Skeletal muscle tissue (tissue), 4 donors: ENCODE data around the gene ARAP2. TPM values are rescaled to one million over a fixed set of nuclear protein-coding genes. Genes with fewer than 3 reads are reported as not detected.

Source experiments
- H3K27ac ChIP-seq: one replicate; pipeline ENCODE4 v1.7.0; 2013; ENCODE audit warnings: mild to moderate bottlenecking, low read depth, low read length, inconsistent platforms
- H3K27me3 ChIP-seq, 3 donors: one replicate each; pipeline ENCODE4 v1.7.0; 2013; ENCODE audit warnings: low read length in 3 of 3; ENCODE audit not compliant: control insufficient read depth in 3 of 3, insufficient read depth in 3 of 3
- H3K36me3 ChIP-seq, 3 donors: one replicate each; pipeline ENCODE4 v1.7.0; 2013; ENCODE audit warnings: low read length in 3 of 3; ENCODE audit not compliant: control insufficient read depth in 3 of 3, insufficient read depth in 3 of 3
- H3K4me1 ChIP-seq, 3 donors: one replicate each; pipeline ENCODE4 v1.7.0; 2013; ENCODE audit warnings: low read length in 3 of 3, mild to moderate bottlenecking in 3 of 3; ENCODE audit not compliant: control insufficient read depth in 3 of 3, insufficient read depth in 3 of 3
- H3K4me3 ChIP-seq, 3 donors: one replicate each; pipeline ENCODE4 v1.7.0; 2013; ENCODE audit warnings: low read length in 3 of 3
- H3K9ac ChIP-seq, 3 donors: one replicate each; pipeline ENCODE4 v1.7.0; 2013; ENCODE audit warnings: low read length in 3 of 3, mild to moderate bottlenecking in 3 of 3, moderate library complexity in 2 of 3, low read depth in 1 of 3
- H3K9me3 ChIP-seq, 3 donors: one replicate each; pipeline ENCODE4 v1.7.0; 2013; ENCODE audit warnings: low read length in 3 of 3; ENCODE audit not compliant: control insufficient read depth in 3 of 3
- total RNA-seq: library from RNA; depleted of rRNA; stranded (reverse); fragments of >200 nt; gene quantifications from one replicate; pipeline ENCODE4 v1.2.3, GENCODE V29; 2014
- donor health status: Osteomylitis.

Gene ARAP2, protein sequence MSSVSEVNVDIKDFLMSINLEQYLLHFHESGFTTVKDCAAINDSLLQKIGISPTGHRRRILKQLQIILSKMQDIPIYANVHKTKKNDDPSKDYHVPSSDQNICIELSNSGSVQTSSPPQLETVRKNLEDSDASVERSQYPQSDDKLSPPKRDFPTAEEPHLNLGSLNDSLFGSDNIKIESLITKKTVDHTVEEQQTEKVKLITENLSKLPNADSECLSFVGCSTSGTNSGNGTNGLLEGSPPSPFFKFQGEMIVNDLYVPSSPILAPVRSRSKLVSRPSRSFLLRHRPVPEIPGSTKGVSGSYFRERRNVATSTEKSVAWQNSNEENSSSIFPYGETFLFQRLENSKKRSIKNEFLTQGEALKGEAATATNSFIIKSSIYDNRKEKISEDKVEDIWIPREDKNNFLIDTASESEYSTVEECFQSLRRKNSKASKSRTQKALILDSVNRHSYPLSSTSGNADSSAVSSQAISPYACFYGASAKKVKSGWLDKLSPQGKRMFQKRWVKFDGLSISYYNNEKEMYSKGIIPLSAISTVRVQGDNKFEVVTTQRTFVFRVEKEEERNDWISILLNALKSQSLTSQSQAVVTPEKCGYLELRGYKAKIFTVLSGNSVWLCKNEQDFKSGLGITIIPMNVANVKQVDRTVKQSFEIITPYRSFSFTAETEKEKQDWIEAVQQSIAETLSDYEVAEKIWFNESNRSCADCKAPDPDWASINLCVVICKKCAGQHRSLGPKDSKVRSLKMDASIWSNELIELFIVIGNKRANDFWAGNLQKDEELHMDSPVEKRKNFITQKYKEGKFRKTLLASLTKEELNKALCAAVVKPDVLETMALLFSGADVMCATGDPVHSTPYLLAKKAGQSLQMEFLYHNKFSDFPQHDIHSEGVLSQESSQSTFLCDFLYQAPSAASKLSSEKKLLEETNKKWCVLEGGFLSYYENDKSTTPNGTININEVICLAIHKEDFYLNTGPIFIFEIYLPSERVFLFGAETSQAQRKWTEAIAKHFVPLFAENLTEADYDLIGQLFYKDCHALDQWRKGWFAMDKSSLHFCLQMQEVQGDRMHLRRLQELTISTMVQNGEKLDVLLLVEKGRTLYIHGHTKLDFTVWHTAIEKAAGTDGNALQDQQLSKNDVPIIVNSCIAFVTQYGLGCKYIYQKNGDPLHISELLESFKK (N-terminal part only)
- 2.6 TPM for total RNA-seq

DNA sequence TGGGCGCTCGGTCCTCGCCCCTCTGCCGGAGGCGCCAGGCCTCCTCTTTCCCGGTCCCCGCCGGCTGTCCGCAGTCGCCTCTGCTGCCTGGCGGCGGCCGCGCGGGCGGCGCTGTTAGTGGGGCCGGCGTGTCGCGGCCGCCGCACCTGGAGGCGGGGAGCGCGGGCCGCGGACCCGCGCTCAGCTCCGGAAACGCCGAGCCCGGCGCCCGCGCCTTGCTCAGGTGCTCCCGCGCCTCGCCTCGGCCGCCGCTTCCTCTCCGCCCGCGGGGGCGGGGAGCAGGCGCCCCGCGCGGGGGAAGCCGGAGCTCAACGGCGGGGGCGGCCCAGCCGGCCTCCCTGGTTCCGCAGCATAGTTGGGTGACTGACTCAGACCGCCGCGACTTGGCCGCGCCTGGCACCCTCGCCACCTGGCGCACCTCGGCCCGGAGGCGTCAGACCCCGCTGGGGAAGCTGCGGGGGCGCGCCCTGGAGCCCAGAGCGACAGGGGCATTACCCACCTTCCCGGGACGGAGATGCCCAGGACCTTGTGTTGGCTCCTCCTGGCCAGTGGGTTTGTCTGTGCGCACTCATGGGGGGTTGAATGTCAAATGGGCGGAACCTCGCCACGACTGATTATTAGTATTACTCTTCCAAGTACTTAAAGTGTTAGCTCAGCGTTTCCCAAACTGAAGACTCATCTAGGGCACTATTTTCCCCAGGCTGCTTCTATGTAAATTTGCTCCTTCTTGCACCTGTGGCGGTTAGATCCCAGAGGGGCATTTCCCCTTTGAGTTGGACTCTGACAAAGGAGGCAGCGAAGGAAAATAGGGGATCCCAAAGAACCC is at the start of gene ARAP2:
ARAP2 (minus strand) TSS at position 258 of the 826 bp plus-strand sequence. CDS start 15,028 bp downstream, outside the sequence.
- Histone ChIP-seq H3K27me3 (peaks cover 0 to 3% (median 0%) of the 10 kb centered on the region in 3 donors), H3K9me3 (no peaks in the 10 kb centered on the region), H3K4me3 (peak within 1 kb of the TSS; percentile 61 to 69 (median 67)), H3K4me1 (no peaks in the 10 kb centered on the region), H3K36me3 (no peaks in the 10 kb centered on the region), H3K9ac (peak within 1 kb of the TSS; percentile 0 to 67 (median 66)), H3K27ac (peak within 1 kb of the TSS; percentile 66)

DNA sequence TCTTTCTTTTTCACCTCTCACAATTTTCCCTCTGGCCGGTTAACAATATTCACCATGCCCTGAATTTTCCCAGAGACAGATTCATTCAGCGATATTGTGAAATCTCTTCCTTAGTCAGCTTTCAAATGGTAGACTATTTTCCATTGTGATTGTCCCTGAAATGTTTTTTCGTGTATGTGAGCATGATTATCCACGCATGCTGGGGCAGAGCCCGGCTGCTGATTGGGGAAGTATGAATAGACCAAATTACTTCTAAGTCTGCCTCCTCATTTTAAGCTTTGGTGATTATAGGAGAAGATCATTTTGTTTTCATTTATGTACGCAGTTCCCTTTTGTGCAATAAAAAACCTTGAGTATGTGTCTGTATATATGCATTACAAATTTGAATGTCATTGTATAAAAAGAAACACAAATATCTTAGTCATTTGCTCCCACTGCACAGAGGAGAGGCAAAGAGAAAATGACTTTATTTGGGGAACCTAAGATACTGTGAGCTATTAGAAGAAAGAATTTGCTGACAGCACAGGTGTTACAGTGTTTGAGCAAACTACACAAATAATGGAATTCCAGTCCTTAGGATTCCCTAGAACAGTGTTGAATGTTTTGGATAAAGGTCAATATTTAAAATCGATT is 48.4 kb upstream of the ARAP2 start:
- Histone ChIP-seq H3K27me3 (no peaks in the 10 kb centered on the region), H3K36me3 (no peaks in the 10 kb centered on the region), H3K4me1 (no peaks in the 10 kb centered on the region), H3K9me3 (no peaks in the 10 kb centered on the region), H3K9ac (no peak overlapping the region), H3K27ac (no peak overlapping the region), H3K4me3 (no peak overlapping the region)

DNA sequence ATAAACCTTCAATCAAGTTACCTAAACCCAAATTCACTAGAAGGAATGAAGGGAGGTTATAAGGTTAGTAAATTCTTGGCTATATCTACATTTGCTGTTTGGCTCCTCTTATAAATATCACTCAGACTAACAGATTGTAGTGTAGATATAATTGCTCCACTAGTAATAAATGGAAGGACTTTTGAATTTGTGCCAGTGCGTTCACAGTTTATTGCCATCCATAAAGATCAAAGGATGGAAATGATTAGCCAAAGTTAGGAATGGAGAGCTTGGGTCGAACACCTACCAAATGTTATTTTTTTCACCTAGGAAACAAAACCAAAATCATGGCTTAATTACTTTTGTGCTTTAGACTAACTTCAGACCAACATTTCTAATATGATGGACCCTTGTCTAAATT is 46.3 kb upstream of the ARAP2 start:
- H3K9ac ChIP-seq, result no peak overlapping the region
- no peaks in the 10 kb centered on the region for H3K27me3 ChIP-seq
- H3K9me3 ChIP-seq, result no peaks in the 10 kb centered on the region
- no peak overlapping the region for H3K4me3 ChIP-seq
- H3K27ac ChIP-seq, result no peak overlapping the region
- no peaks in the 10 kb centered on the region for H3K4me1 ChIP-seq
- no peaks in the 10 kb centered on the region for H3K36me3 ChIP-seq

DNA sequence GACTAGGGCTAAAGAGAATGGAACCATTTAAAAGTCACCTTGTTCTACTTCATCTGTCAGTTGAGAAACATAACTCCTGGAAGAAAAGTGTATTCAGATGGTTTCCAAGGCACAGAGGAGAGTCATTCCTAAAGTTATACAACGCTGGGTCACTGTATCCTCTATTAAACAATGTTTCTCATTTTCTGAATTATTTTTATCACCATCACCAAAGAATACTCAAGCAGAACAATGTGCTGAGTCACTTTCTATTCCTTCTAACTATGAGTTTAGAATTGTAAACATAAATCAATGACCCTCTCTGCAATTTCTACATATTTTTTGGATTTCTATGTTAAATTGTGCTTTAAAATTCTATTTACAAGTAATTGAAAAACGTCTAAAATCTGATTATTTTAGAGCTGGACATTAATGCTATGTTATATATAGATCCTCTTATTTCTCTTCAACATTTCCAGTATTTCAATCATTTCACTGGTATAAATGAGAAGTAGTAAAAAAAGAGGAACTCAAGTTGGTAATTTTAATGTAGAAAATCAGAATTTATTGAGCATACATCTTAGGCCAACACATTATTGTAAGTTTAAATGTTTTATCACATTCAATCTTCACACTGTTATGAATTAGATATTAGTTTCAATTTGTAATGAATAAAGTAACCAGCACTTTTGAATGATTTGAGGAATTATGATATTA is 44.6 kb upstream of the ARAP2 start:
- Histone ChIP-seq H3K4me3 (no peak overlapping the region), H3K9ac (no peak overlapping the region), H3K27ac (no peak overlapping the region), H3K9me3 (no peaks in the 10 kb centered on the region), H3K36me3 (no peaks in the 10 kb centered on the region), H3K27me3 (no peaks in the 10 kb centered on the region), H3K4me1 (no peaks in the 10 kb centered on the region)

DNA sequence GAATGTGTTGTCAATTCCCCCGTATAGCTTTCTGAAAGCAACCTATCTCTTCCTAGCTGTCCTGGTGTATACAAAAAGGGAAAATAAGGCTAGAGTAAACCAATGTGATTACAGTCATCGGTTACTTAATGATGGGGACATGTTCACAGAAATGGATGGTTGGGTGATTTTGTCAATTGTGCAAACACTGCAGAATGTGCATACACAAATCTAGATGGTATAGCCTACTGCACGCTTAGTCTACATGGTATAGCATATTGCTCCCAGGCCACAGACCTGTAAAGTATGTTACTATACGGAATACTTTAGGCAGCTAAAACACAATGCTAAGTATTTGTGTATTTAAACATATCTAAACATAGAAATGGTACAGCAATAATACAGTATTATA is 42.2 kb upstream of the ARAP2 start:
- no peak overlapping the region for H3K4me3 ChIP-seq
- no peaks in the 10 kb centered on the region for H3K27me3 ChIP-seq
- no peaks in the 10 kb centered on the region for H3K9me3 ChIP-seq
- no peak overlapping the region for H3K27ac ChIP-seq
- no peaks in the 10 kb centered on the region for H3K4me1 ChIP-seq
- no peak overlapping the region for H3K9ac ChIP-seq
- H3K36me3 ChIP-seq, result no peaks in the 10 kb centered on the region

DNA sequence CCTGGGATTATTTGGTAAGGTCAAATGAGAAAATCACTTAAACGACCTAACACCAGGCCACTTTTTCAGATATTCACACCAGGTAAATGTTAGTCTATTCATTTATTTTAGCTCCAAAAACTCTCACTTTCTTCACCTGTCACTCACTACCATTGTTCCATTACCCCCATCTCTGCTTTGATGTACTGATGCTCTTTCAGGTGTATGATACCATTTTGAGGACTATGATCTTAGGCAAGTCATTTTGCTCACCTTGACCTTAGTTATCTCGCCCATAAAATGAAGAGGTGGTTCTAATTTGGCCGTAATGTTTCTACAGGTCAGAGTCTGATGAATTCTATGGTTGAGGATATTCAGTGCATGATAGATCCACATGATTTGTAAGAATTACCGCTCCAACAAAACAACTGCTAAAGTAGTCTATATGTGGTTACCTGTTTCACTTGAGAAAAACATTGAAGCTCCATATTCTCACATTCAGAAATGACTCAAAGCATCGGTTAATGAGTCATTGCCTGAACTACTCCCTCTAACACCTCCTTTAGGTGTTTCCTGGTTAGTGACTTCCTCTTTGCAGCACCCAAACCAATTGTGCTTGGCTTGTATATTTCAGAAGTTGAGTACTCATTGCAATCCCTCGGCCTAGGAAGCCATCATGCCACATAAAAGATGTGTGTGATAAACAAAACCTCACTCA is 41.6 kb upstream of the ARAP2 start:
- no peak overlapping the region for H3K27ac ChIP-seq
- no peaks in the 10 kb centered on the region for H3K27me3 ChIP-seq
- no peak overlapping the region for H3K9ac ChIP-seq
- H3K4me3 ChIP-seq, result no peak overlapping the region
- no peaks in the 10 kb centered on the region for H3K4me1 ChIP-seq
- H3K9me3 ChIP-seq, result no peaks in the 10 kb centered on the region
- no peaks in the 10 kb centered on the region for H3K36me3 ChIP-seq

DNA sequence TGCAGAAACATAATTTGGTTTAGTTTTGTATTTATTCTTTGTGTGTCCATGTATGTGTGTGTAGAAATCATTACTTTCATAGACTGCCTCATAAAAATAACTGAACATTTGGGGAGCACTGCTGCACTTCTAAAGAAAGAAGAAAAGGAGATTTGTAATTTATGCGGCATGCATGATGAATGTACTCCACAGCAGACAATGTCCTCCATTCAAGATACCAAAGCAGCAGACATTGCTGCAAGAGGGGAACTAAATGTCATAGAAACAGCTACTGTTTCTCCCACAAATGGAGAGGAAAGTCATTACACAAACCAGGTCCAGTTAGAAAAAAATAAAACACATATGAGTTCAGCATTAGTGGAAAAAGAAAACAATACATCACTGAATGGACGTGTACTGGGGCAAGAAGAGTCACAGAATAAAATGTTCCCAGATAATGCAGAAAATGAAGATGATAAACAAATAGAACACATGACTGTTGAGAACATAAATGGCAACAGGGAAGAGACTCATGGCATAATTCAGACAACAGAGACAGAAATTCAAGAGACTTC is 39.7 kb upstream of the ARAP2 start:
- no peak overlapping the region for H3K27ac ChIP-seq
- no peaks in the 10 kb centered on the region for H3K4me1 ChIP-seq
- H3K27me3 ChIP-seq, result no peaks in the 10 kb centered on the region
- no peaks in the 10 kb centered on the region for H3K36me3 ChIP-seq
- no peaks in the 10 kb centered on the region for H3K9me3 ChIP-seq
- no peak overlapping the region for H3K9ac ChIP-seq
- H3K4me3 ChIP-seq, result no peak overlapping the region

DNA sequence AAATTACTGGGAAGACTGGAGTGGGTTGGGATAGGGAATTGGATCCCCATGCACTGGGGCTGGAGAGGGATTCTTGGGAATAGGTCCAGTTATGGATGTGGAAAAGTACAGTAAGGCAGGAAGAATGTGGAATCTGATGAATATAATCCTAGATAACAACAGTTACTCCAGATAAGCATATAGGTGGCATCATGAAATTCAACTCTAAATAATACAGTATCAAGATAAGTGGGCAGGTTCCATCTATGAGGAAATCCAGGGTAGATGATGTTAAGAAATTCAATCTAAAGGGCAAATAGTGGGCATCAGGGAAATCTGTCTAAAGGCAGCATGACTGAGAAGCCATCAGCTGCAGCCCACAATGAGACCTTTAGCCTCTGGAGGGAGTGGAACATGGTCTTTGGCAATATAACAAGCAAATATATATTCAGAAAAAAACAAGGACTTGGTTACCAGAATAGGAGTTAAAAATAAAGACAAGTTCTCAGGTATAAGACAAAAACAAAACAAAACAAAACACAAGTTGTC is 38.3 kb upstream of the ARAP2 start:
- no peak overlapping the region for H3K4me3 ChIP-seq

More for the DNA sequence above, 38.3 kb upstream of the ARAP2 start:
- Histone ChIP-seq H3K27ac (no peak overlapping the region), H3K9ac (no peak overlapping the region), H3K27me3 (no peaks in the 10 kb centered on the region), H3K36me3 (no peaks in the 10 kb centered on the region), H3K4me1 (no peaks in the 10 kb centered on the region), H3K9me3 (no peaks in the 10 kb centered on the region)
